Esophagus squamous epithelium (tissue), 5 donors: ENCODE data around the gene VWA8. TPM values are rescaled to one million over a fixed set of nuclear protein-coding genes. Genes with fewer than 3 reads are reported as not detected.
"Not testable (repeated sequence)": the region's sequence is repeated elsewhere in the genome, so short reads cannot be mapped to it uniquely, and the experiment has no call there.

ENCODE experiments used
- DNase-seq: peaks from one replicate; lab custom pipeline; 2025; lab: John Stamatoyannopoulos, UW
- H3K27ac ChIP-seq, 4 donors: fragments of 200-600 bp; sonication (generic); one replicate each; pipeline ENCODE4 v1.5.1; 2016 to 2019; ENCODE audit warnings: mild to moderate bottlenecking in 1 of 4
- H3K27me3 ChIP-seq, 4 donors: fragments of 200-600 bp; sonication (generic); 1 replicate in 3 of 4; 2 replicates in 1 of 4; pipeline versions ENCODE4 v1.5.1 to v1.6.0; 2017 to 2021; ENCODE audit warnings: antibody characterized with exemption in 1 of 4
- H3K36me3 ChIP-seq, 3 donors: fragments of 200-600 bp; sonication (generic); one replicate each; pipeline ENCODE4 v1.5.1; 2016 to 2019
- H3K4me1 ChIP-seq, 3 donors: fragments of 200-600 bp; sonication (generic); one replicate each; pipeline ENCODE4 v1.5.1; 2017 to 2019
- H3K4me3 ChIP-seq, 4 donors: fragments of 200-600 bp; sonication (generic); 1 replicate in 3 of 4; 2 replicates in 1 of 4; pipeline ENCODE4 v1.5.1; 2016 to 2019; ENCODE audit warnings: mild to moderate bottlenecking in 2 of 4, moderate library complexity in 1 of 4
- H3K9me3 ChIP-seq, 3 donors: fragments of 200-600 bp; sonication (generic); one replicate each; pipeline ENCODE4 v1.5.1; 2016 to 2019
- POLR2A ChIP-seq, 4 donors: fragments of 450-650 bp; IDR thresholded peaks; one replicate each; pipeline ENCODE4 v1.6.1; 2017; ENCODE audit warnings: antibody characterized with exemption in 4 of 4, mild to moderate bottlenecking in 4 of 4, moderate library complexity in 3 of 4
- WGBS, 2 donors: methylation state at CpG; one replicate each; pipeline ENCODE4 v1.1.5; 2018; 5-methylcytosine and 5-hydroxymethylcytosine counted together
- intact Hi-C: fragments of 100-400 bp; cut with DNase I; formaldehyde crosslinking; loops from one replicate; pipeline ENCODE4 v1.15.0; 2022
- total RNA-seq, 4 donors: library from RNA; depleted of rRNA; stranded (reverse); fragments of >200 nt; gene quantifications; one replicate each; pipeline ENCODE4 v1.1.0, GENCODE V29; 2016
- TF ChIP-seq, protein P1 (sequence below), 6 experiments: fragments of 450-650 bp in 4 of 6; fragments of 200-600 bp in 2 of 6; sonication (generic) in 2 of 6; IDR thresholded peaks; one replicate each; pipeline ENCODE4 v1.5.1; 2016 to 2019; ENCODE audit warnings: antibody characterized with exemption in 6 of 6, mild to moderate bottlenecking in 4 of 6, moderate library complexity in 4 of 6
- donor health status: DM: yes; HTN: yes; CAD: no.

VWA8 gene
- total RNA-seq, 4 donors from 2014 or later: 10.5 to 23.7 (median 17.3) TPM

DNA sequence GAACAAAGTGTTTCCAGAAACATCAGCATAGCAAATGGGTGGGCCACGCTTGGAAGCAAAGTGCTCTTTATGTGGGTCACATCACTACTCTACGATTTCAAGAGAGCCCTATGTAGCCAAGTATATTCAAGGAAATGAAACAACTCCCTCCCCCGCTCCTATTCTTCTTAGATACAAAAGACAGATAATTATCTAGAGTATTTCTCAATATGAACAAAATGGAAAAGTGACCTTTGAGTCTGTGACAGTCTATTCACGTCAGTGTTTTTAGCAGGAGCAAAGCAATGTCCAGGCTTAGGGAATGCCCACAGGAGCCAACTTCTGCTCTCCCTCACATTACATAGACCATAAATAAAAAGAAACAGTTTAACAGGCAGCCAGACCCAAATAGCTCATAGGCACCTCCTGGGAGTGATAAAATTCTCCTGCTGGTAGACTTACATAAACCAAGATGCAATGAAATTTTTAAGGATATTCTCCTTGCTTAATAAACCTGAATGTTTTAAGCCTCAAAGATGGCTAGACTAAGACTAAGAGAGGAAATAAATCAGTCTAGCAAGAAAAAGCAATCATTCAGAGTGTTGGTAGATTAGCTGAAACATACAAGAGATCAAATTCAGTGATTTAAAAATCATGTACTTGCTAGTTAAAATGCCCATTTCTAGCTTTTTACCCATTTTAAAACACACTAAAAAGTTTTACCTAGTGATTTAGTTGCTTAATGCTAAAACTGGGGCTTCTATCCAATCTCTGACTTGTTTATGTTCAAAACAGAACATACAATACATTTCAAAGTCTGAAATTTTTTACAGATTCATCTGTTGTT is 320.7 kb downstream of the VWA8 start:
- intact Hi-C loops: no loop called here
- Histone ChIP-seq H3K36me3 (no peaks in the 10 kb centered on the region), H3K4me1 (peaks cover 0 to 5% (median 0%) of the 10 kb centered on the region in 3 donors), H3K9me3 (no peaks in the 10 kb centered on the region), H3K27me3 (no peaks in the 10 kb centered on the region), H3K27ac (no peak overlapping the region), H3K4me3 (no peak overlapping the region)
- DNase-seq: no peak
- WGBS, 2 donors: 72 to 74% methylated on average over 4 of the region's 4 CpGs
- TF ChIP-seq, protein P1, sequence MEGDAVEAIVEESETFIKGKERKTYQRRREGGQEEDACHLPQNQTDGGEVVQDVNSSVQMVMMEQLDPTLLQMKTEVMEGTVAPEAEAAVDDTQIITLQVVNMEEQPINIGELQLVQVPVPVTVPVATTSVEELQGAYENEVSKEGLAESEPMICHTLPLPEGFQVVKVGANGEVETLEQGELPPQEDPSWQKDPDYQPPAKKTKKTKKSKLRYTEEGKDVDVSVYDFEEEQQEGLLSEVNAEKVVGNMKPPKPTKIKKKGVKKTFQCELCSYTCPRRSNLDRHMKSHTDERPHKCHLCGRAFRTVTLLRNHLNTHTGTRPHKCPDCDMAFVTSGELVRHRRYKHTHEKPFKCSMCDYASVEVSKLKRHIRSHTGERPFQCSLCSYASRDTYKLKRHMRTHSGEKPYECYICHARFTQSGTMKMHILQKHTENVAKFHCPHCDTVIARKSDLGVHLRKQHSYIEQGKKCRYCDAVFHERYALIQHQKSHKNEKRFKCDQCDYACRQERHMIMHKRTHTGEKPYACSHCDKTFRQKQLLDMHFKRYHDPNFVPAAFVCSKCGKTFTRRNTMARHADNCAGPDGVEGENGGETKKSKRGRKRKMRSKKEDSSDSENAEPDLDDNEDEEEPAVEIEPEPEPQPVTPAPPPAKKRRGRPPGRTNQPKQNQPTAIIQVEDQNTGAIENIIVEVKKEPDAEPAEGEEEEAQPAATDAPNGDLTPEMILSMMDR (IDR thresholded peaks at IDR 0.05): no peak
- no peak for TF ChIP-seq POLR2A (IDR thresholded peaks at IDR 0.05)

DNA sequence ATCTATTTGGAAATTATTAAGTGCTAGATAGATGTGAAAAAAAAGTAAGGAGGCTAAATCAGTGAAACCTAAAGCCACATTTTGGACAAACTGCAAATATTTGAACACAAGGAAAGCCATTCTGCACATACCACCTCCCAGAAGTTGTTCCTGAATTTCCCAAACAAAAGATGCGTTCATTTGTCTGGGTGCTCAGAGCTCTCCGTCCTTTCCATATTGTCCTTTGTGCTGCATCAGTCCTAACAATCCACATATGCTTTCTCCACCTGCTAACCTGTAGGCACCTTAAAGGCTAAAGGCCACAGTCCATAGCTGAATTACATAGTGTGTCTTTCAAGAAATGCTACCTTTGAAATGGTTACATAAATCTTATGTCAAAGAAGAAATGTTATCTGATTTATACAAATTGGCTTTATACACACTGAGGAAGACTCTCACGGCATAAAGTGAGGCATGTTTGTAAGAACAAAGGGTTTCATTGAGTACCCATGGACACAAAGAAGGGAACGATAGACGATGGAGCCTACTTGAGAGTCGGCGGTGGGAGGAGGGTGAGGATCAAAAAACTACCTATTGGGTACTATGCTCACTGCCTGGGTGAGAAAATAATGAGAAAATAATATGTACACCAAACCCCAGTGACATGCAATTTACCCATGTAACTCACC is 321.5 kb downstream of the VWA8 start:
- 88 to 94% methylated on average over 7 of the region's 7 CpGs for WGBS, 2 donors
- TF ChIP-seq, protein P1 (IDR thresholded peaks at IDR 0.05): no peak
- TF ChIP-seq POLR2A (IDR thresholded peaks at IDR 0.05): no peak
- Histone ChIP-seq H3K4me1 (no peaks in the 10 kb centered on the region), H3K36me3 (no peaks in the 10 kb centered on the region), H3K4me3 (no peak overlapping the region), H3K27me3 (no peaks in the 10 kb centered on the region), H3K27ac (no peak overlapping the region), H3K9me3 (no peaks in the 10 kb centered on the region)
- intact Hi-C loops: no loop called here
- no peak for DNase-seq

DNA sequence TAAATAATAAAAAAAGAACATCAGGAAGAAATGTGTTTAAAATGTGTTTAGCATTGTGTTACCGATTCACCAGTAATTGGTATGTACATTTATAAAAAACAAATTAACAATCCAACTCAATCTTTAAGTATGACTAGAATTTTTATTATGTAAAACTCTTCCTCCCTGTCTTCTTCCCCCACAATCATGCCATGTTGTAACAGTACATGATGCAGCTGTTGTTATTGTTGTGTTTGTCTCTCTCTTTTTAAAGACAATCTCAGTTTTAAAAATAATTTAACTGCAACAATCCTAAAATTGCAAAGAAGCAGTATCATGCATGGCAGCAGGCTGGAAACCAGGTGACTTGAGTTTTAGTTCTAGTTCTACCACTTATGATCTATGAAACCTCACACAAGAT is 323.3 kb downstream of the VWA8 start:
- intact Hi-C loops: no loop called here
- Histone ChIP-seq H3K4me1 (no peaks in the 10 kb centered on the region), H3K4me3 (no peak overlapping the region), H3K27ac (no peak overlapping the region), H3K36me3 (no peaks in the 10 kb centered on the region), H3K9me3 (no peaks in the 10 kb centered on the region), H3K27me3 (no peaks in the 10 kb centered on the region)
- WGBS, 2 donors: 77 to 92% methylated on average over 1 of the region's 1 CpG
- no peak for DNase-seq
- no peak for TF ChIP-seq POLR2A (IDR thresholded peaks at IDR 0.05)
- TF ChIP-seq, protein P1 (IDR thresholded peaks at IDR 0.05): no peak

DNA sequence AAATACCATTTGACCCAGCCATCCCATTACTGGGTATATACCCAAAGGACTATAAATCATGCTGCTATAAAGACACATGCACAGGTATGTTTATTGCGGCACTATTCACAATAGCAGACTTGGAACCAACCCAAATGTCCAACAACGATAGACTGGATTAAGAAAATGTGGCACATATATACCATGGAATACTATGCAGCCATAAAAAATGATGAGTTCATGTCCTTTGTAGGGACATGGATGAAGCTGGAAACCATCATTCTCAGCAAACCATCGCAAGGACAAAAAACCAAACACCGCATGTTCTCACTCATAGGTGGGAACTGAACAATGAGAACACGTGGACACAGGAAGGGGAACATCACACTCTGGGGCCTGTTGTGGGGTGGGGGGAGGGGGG is 323.9 kb downstream of the VWA8 start:
- DNase-seq, H3K27ac ChIP-seq, intact Hi-C loops, H3K4me3 ChIP-seq, H3K4me1 ChIP-seq, H3K36me3 ChIP-seq, H3K27me3 ChIP-seq, H3K9me3 ChIP-seq: not testable (repeated sequence)
- 100% methylated on average over 2 of the region's 5 CpGs; no CpG with 5 or more reads in 1 of the 2 donors for WGBS, 2 donors

DNA sequence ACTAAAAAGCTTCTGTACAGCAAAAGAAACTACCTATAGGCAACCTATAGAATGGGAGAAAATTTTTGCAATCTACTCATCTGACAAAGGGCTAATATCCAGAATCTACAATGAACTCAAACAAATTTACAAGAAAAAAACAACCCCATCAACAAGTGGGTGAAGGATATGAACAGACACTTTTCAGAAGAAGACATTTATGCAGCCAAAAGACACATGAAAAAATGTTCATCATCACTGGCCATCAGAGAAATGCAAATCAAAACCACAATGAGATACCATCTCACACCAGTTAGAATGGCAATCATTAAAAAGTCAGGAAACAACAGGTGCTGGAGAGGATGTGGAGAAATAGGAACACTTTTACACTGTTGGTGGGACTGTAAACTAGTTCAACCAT is 324.3 kb downstream of the VWA8 start:
- H3K9me3 ChIP-seq, H3K4me1 ChIP-seq, DNase-seq, intact Hi-C loops, H3K4me3 ChIP-seq, H3K27me3 ChIP-seq, H3K36me3 ChIP-seq, H3K27ac ChIP-seq: not testable (repeated sequence)

DNA sequence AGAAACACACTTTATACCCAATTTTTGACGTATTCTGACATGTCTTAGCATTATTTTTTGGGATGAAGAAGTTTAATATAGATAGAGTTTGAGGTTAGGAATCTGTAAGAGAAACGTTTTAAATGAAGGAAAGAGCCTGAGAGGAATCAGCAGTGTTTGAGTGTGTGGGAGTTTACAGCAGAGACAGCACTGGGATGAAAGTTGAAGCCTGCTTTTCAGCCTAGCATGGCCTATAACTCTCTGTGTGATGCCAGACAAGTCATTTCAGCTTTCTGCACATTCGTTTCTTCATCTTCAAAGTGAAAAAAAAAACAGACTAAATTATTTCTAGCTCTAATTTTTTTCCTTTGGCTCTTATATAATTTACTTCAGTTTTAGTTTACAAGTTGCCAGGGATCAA is 326.5 kb downstream of the VWA8 start:
- DNase-seq: no peak
- Histone ChIP-seq H3K27me3 (no peaks in the 10 kb centered on the region), H3K4me1 (no peaks in the 10 kb centered on the region), H3K36me3 (no peaks in the 10 kb centered on the region), H3K27ac (no peak overlapping the region), H3K9me3 (no peaks in the 10 kb centered on the region), H3K4me3 (no peak overlapping the region)
- intact Hi-C loops: no loop called here
- TF ChIP-seq POLR2A (IDR thresholded peaks at IDR 0.05): no peak
- TF ChIP-seq, protein P1 (IDR thresholded peaks at IDR 0.05): no peak
- WGBS, 2 donors: 70 to 86% methylated on average over 3 of the region's 3 CpGs
